Testis (tissue), 2 donors: Measurements from ENCODE around the gene TTC28.

Experiments used
- POLR2A ChIP-seq: fragments of 450-650 bp; IDR thresholded peaks from one replicate; pipeline ENCODE4 v1.6.1; 2017; ENCODE audit warnings: antibody characterized with exemption, mild to moderate bottlenecking, moderate library complexity
- TF ChIP-seq, protein P1 (sequence below), 3 experiments: fragments of 450-650 bp in 2 of 3; fragments of 200-600 bp in 1 of 3; sonication (generic) in 1 of 3; IDR thresholded peaks; one replicate each; pipeline ENCODE4 v1.5.1; 2016 to 2019; ENCODE audit warnings: antibody characterized with exemption in 3 of 3, mild to moderate bottlenecking in 2 of 3, moderate library complexity in 1 of 3

DNA sequence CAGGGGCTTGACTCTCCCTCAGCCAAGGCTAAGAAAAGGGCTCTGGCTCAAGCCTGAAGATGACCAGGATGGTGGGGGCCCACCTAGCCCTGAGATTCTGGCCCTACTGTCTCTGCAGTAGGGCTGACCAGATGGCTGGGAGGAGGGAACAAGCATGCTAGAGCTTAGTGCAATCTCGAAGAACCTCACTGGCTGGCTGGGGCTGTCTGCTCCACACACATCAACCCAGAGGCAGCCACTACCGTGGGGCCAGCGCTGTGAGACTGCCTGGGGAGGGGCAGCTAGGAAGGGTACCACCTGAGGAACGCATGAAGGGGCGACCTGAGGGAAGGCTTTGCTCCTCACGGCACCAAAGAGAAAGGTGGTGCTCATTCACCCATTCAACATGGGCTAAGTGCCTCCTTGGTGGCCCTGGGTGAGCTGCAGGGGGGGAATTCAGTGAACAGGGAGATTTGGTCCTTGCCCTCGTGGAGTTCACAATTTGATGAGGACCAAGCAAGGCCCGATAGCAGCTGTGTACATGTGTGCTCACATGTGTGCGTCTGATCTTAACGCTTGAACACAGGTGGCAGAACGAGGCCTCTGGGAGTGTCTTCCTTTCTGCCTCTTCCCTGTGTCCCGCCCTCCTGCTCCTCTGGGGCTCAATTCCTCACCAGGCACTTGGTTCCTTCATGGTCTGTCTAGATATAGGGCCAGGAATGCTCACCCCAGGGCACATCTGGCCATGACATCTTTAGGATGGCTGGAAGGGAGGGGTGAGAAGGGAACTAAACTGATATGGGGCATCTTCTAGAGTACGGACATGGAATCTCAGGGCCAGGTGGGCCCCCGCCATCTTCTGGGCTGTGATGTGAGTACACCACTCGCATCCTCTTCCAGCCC, 658.3 kb downstream of the TTC28 start:
- TF ChIP-seq, protein P1, sequence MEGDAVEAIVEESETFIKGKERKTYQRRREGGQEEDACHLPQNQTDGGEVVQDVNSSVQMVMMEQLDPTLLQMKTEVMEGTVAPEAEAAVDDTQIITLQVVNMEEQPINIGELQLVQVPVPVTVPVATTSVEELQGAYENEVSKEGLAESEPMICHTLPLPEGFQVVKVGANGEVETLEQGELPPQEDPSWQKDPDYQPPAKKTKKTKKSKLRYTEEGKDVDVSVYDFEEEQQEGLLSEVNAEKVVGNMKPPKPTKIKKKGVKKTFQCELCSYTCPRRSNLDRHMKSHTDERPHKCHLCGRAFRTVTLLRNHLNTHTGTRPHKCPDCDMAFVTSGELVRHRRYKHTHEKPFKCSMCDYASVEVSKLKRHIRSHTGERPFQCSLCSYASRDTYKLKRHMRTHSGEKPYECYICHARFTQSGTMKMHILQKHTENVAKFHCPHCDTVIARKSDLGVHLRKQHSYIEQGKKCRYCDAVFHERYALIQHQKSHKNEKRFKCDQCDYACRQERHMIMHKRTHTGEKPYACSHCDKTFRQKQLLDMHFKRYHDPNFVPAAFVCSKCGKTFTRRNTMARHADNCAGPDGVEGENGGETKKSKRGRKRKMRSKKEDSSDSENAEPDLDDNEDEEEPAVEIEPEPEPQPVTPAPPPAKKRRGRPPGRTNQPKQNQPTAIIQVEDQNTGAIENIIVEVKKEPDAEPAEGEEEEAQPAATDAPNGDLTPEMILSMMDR (IDR thresholded peaks at IDR 0.05), result no peak
- TF ChIP-seq POLR2A, result no peak
